K562 treated with DMSO at 1 percent for 12 hours (cell line): Measurements from ENCODE around the gene C4B. TPM values are rescaled to one million over a fixed set of nuclear protein-coding genes. Genes with fewer than 3 reads are reported as not detected.

Source experiments
- total RNA-seq: library from RNA; unstranded; fragments of 300-600 nt; gene quantifications from 2 replicates; pipeline ENCODE4 v1.2.3, GENCODE V29; 2022; ENCODE audit not compliant: insufficient read depth

Gene C4B
- total RNA-seq: 3.6 and 5.9 TPM in 2 replicates

DNA sequence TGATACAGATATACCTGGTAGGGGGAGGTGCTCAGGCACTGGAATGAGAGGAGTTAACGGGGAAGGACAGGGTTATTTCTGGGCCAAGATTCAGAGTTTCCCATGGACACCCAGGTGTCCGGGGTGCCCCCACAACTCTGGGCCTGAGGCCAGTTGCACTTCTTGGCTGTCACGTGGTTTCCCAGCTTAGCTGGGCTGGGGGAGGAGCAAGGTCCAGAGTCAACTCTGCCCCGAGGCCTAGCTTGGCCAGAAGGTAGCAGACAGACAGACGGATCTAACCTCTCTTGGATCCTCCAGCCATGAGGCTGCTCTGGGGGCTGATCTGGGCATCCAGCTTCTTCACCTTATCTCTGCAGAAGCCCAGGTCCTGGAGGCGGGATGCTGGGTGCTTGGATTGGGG lies at the start of gene C4B:
TSS of gene C4B (plus strand) at position 249 of the 400 bp plus-strand sequence. CDS start at position 300, 51 bp downstream.

DNA sequence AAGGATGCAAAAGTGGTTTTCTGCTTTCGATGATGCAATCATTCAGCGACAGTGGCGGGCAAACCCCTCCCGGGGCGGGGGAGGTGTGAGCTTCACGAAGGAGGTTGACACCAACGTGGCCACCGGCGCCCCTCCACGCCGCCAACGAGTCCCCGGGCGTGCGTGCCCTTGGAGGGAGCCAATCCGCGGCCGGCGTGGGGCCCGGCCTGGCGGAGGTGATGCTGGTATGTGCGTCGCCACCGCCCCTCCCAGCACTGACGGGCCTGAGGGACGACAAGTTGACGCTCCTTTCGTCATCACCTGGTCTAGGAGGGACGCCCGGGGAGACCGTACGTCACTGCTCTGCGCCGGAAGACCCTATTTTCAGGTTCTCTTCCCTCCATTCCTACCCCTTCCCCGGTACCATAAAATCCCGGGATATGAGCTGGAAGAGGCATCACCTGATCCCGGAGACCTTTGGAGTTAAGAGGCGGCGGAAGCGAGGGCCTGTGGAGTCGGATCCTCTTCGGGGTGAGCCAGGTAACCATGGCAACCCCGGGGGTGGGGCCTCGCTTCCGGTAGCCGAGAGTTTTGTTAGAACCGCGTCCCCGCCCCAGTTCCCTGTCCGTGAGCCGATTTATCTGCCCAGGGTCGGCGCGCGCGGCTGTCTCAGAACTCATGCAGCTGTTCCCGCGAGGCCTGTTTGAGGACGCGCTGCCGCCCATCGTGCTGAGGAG lies 42.4 kb upstream of the C4B start, which contains the start of gene DXO:
TSS of gene DXO (minus strand) at position 146 of the 716 bp plus-strand sequence. CDS start 463 bp downstream, outside the sequence.

DNA sequence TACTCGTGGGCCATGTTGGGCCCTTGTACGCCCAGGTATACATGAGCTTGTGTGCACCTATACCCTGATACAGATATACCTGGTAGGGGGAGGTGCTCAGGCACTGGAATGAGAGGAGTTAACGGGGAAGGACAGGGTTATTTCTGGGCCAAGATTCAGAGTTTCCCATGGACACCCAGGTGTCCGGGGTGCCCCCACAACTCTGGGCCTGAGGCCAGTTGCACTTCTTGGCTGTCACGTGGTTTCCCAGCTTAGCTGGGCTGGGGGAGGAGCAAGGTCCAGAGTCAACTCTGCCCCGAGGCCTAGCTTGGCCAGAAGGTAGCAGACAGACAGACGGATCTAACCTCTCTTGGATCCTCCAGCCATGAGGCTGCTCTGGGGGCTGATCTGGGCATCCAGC lies 32.9 kb upstream of the C4B start, which contains the start of gene C4A:
TSS of gene C4A (plus strand) at position 314 of the 400 bp plus-strand sequence. CDS start at position 365, 51 bp downstream.

DNA sequence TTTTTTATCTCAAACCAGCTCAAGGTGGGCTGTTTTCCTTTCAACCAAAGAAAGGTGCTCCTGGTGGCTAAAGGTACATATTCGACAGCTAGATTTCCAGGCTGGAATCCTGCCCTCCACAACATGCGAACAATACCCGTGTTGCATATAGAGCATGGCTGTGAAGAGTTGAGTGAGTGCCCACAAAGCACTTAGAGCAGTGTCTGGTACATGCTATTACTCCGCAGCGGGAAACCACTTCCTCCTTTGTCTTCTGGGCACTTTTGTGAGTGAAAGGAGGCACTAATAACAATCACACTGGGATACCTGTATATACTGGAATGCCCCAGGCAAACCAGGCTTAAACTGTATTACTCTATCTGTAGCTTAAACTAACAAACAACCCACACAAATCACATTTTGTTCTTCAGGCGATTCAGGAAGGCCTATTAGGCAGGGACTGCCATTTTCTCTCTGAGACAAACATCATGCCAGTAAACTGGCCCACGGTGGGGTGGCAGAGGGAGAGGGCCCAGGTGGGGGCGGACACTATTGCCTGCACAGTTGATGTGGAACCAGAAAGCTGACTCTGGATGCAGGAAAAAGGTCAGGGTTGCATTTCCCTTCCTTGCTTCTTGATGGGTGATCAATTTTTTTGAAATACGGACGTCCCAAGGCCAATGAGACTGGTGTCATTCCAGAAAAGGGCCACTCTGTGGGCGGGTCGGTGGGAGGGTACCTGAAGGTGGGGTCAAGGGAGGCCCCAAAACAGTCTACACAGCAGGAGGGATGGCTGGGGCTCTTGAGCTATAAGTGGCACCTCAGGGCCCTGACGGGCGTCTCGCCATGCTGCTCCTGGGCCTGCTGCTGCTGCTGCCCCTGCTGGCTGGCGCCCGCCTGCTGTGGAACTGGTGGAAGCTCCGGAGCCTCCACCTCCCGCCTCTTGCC lies 23.3 kb downstream of the C4B start, which contains the start of gene CYP21A2:
TSS of gene CYP21A2 (plus strand) at position 818 of the 927 bp plus-strand sequence. CDS start at position 826, 8 bp downstream.

Other genes with a start within 250 kb of the C4B start
- 1.5 and 6.2 TPM in 2 replicates for gene VWA7, start 237.5 kb upstream of the C4B start, total RNA-seq
- gene VARS1, start 219.0 kb upstream of the C4B start, total RNA-seq: 86.3 and 98.8 TPM in 2 replicates
- gene LSM2, start 207.8 kb upstream of the C4B start, total RNA-seq: 150 and 173 TPM in 2 replicates
- 3.4 and 6.2 TPM in 2 replicates for gene HSPA1L, start 199.5 kb upstream of the C4B start, total RNA-seq
- gene HSPA1A, start 199.3 kb upstream of the C4B start, total RNA-seq: 632 and 775 TPM in 2 replicates
- gene HSPA1B, start 187.1 kb upstream of the C4B start, total RNA-seq: 409 and 626 TPM in 2 replicates
- 218 and 311 TPM in 2 replicates for gene NEU1, start 152.0 kb upstream of the C4B start, total RNA-seq
- 9.6 and 13.1 TPM in 2 replicates for gene SLC44A4, start 135.8 kb upstream of the C4B start, total RNA-seq
- gene EHMT2, start 117.1 kb upstream of the C4B start, total RNA-seq: 62.9 and 90.8 TPM in 2 replicates
- gene ZBTB12, start 112.7 kb upstream of the C4B start, total RNA-seq: 3.8 and 4.7 TPM in 2 replicates
- gene C2, start 87.1 kb upstream of the C4B start, total RNA-seq: 8.2 and 11.3 TPM in 2 replicates
- gene CFB, start 68.7 kb upstream of the C4B start, total RNA-seq: 1.1 TPM in 1 of 2 replicates, not detected in the other
- 77.2 and 101 TPM in 2 replicates for gene NELFE, start 55.8 kb upstream of the C4B start, total RNA-seq
- 52.5 and 70.7 TPM in 2 replicates for gene SKIC2, start 55.6 kb upstream of the C4B start, total RNA-seq
- 16.1 and 31.2 TPM in 2 replicates for gene DXO, start 42.7 kb upstream of the C4B start, total RNA-seq
- 1.9 and 6.4 TPM in 2 replicates for gene C4A, start 32.7 kb upstream of the C4B start, total RNA-seq
- 0.72 TPM in 1 of 2 replicates, not detected in the other for gene CYP21A2, start 23.6 kb downstream of the C4B start, total RNA-seq
- gene TNXB, start 94.5 kb downstream of the C4B start, total RNA-seq: 19.3 and 23.3 TPM in 2 replicates
- 63.5 and 117 TPM in 2 replicates for gene ATF6B, start 113.5 kb downstream of the C4B start, total RNA-seq
- gene FKBPL, start 115.5 kb downstream of the C4B start, total RNA-seq: 21.4 and 31.3 TPM in 2 replicates
- 3.4 and 11.2 TPM in 2 replicates for gene PRRT1, start 137.1 kb downstream of the C4B start, total RNA-seq
- gene PPT2, start 139.3 kb downstream of the C4B start, total RNA-seq: 31.6 and 41.3 TPM in 2 replicates
- gene EGFL8, start 149.8 kb downstream of the C4B start, total RNA-seq: 9.4 and 17.1 TPM in 2 replicates
- gene AGPAT1, start 161.3 kb downstream of the C4B start, total RNA-seq: 99.4 and 156 TPM in 2 replicates
- gene RNF5, start 163.6 kb downstream of the C4B start, total RNA-seq: 263 and 302 TPM in 2 replicates
- gene AGER, start 169.5 kb downstream of the C4B start, total RNA-seq: 5.5 and 8.8 TPM in 2 replicates
- 28.1 and 63.5 TPM in 2 replicates for gene PBX2, start 175.4 kb downstream of the C4B start, total RNA-seq
- 48.7 and 51.1 TPM in 2 replicates for gene GPSM3, start 177.8 kb downstream of the C4B start, total RNA-seq
- 2.4 and 3.7 TPM in 2 replicates for gene NOTCH4, start 209.3 kb downstream of the C4B start, total RNA-seq